HepG2 (cell line): ENCODE data around the gene NSD1.

Experiments used
- ATRX ChIP-seq: sonication (generic); formaldehyde crosslinking; IDR thresholded peaks from 2 replicates; pipeline ENCODE4 v1.4.0; 2020; ENCODE audit warnings: missing genetic modification reagents, borderline replicate concordance
- CREB1 ChIP-seq, 2 experiments: fragments of 450-650 bp in 1 of 2; IDR thresholded peaks; 2 replicates each; pipeline ENCODE4 v1.6.1; 2016 to 2017; ENCODE audit warnings: control low read depth in 1 of 2, mild to moderate bottlenecking in 1 of 2, missing compliant biosample characterization in 1 of 2, missing genetic modification characterization in 1 of 2
- NCOA1 ChIP-seq: sonication (generic); formaldehyde crosslinking; IDR thresholded peaks from 2 replicates; pipeline ENCODE4 v1.9.0; 2021; ENCODE audit warnings: missing genetic modification reagents
- POLR2A ChIP-seq, 2 experiments: IDR thresholded peaks; 2 replicates each; pipeline ENCODE4 v1.6.1; 2011; ENCODE audit warnings: low read depth in 2 of 2, low read length in 2 of 2, mild to moderate bottlenecking in 1 of 2, moderate library complexity in 1 of 2; ENCODE audit not compliant: insufficient read depth in 1 of 2
- TF ChIP-seq, protein P1 (sequence below): sonication (generic); formaldehyde crosslinking; IDR thresholded peaks from 2 replicates; pipeline ENCODE4 v1.8.1; 2023; ENCODE audit warnings: mild to moderate bottlenecking, inconsistent platforms, moderate library complexity, missing genetic modification reagents, borderline replicate concordance
- TF ChIP-seq, protein P2 (sequence below): IDR thresholded peaks from 2 replicates; pipeline ENCODE4 v1.6.1; 2016; ENCODE audit warnings: low read depth, missing genetic modification reagents, missing compliant biosample characterization

DNA sequence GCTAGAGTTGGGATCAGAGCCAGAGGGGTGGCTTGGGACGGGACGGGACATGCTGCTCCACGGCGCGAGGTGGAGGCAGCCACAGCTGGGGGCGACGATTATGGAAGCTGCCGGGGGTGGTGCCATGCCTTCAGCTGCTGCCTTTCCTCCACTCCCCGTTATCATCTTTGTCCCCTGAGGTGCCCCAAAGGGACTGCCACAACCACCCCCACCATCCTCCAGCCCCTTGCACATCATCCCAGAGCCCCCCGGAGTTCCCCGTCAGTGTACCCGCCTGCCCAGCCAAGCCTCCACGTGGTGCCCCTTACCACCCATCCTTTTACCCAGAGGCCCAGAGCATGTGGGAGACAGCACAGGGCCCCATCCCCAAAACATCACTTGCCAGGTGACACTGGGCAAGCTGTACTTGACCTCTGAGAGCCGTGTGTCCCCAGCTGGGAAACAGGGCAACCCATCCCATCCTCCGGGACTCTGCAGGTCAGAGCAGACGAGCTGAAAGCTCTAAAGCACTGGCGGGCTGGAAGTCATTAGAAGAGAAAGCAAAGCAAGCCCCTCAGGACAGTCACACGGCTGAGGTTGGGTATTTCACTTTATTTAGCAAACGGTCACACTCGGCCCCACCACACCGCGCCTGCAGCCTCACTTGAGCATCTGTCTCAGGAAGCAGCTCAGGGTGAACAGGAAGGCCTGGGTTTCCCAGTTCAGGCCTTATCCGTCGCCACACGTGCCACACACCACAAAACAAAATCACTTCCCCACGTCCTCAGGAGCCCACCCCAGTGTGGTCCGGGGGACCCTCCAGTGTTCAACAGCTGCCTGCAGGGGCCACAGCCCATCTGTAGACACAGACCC, 197.6 kb downstream of the NSD1 start:
- no peak for TF ChIP-seq CREB1 (IDR thresholded peaks at IDR 0.05)
- no peak for TF ChIP-seq CREB1 (CRISPR knock-in tag; IDR thresholded peaks at IDR 0.05)
- no peak for TF ChIP-seq NCOA1 (CRISPR knock-in tag)
- TF ChIP-seq POLR2A (IDR thresholded peaks at IDR 0.05; ENCODE audit: insufficient read depth in 1 of 2, low read depth in 2 of 2, low read length in 2 of 2) = no peak
- TF ChIP-seq, protein P1, sequence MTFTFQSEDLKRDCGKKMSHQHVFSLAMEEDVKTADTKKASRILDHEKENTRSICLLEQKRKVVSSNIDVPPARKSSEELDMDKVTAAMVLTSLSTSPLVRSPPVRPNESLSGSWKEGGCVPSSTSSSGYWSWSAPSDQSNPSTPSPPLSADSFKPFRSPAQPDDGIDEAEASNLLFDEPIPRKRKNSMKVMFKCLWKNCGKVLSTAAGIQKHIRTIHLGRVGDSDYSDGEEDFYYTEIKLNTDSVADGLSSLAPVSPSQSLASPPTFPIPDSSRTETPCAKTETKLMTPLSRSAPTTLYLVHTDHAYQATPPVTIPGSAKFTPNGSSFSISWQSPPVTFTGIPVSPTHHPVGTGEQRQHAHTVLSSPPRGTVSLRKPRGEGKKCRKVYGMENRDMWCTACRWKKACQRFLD (CRISPR knock-in tag) = no peak
- no peak for TF ChIP-seq ATRX
- TF ChIP-seq, protein P2, sequence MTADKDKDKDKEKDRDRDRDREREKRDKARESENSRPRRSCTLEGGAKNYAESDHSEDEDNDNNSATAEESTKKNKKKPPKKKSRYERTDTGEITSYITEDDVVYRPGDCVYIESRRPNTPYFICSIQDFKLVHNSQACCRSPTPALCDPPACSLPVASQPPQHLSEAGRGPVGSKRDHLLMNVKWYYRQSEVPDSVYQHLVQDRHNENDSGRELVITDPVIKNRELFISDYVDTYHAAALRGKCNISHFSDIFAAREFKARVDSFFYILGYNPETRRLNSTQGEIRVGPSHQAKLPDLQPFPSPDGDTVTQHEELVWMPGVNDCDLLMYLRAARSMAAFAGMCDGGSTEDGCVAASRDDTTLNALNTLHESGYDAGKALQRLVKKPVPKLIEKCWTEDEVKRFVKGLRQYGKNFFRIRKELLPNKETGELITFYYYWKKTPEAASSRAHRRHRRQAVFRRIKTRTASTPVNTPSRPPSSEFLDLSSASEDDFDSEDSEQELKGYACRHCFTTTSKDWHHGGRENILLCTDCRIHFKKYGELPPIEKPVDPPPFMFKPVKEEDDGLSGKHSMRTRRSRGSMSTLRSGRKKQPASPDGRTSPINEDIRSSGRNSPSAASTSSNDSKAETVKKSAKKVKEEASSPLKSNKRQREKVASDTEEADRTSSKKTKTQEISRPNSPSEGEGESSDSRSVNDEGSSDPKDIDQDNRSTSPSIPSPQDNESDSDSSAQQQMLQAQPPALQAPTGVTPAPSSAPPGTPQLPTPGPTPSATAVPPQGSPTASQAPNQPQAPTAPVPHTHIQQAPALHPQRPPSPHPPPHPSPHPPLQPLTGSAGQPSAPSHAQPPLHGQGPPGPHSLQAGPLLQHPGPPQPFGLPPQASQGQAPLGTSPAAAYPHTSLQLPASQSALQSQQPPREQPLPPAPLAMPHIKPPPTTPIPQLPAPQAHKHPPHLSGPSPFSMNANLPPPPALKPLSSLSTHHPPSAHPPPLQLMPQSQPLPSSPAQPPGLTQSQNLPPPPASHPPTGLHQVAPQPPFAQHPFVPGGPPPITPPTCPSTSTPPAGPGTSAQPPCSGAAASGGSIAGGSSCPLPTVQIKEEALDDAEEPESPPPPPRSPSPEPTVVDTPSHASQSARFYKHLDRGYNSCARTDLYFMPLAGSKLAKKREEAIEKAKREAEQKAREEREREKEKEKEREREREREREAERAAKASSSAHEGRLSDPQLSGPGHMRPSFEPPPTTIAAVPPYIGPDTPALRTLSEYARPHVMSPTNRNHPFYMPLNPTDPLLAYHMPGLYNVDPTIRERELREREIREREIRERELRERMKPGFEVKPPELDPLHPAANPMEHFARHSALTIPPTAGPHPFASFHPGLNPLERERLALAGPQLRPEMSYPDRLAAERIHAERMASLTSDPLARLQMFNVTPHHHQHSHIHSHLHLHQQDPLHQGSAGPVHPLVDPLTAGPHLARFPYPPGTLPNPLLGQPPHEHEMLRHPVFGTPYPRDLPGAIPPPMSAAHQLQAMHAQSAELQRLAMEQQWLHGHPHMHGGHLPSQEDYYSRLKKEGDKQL (CRISPR knock-in tag) = no peak
